Neural cell (in vitro differentiated cells): ENCODE measurements around the gene ABHD4. TPM values are rescaled to one million over a fixed set of nuclear protein-coding genes. Genes with fewer than 3 reads are reported as not detected.

Experiments
- H2AFZ ChIP-seq: fragments of 200-600, 300-800 bp; sonication (generic), shearing (Covaris generic); 2 replicates; pipeline ENCODE4 v1.6.0; 2014; ENCODE audit warnings: low read depth, mild to moderate bottlenecking, antibody characterized with exemption, low read length, moderate library complexity
- H3F3A ChIP-seq: fragments of 200-600 bp; shearing (Covaris generic); 2 replicates; pipeline ENCODE4 v1.6.1; 2016; ENCODE audit warnings: mild to moderate bottlenecking, moderate library complexity, mixed read lengths, antibody characterized with exemption, low read length; ENCODE audit not compliant: insufficient read depth, poor library complexity, severe bottlenecking
- H3K27ac ChIP-seq: fragments of 200-600, 300-800 bp; sonication (generic), shearing (Covaris generic); 2 replicates; pipeline ENCODE4 v1.5.1; 2014; ENCODE audit warnings: mild to moderate bottlenecking, low read length, moderate library complexity
- H3K27me3 ChIP-seq: fragments of 300-800, 200-600 bp; sonication (generic), shearing (Covaris generic); 2 replicates; pipeline ENCODE4 v1.6.0; 2014; ENCODE audit warnings: mild to moderate bottlenecking, low read depth, low read length, moderate library complexity; ENCODE audit not compliant: insufficient read depth
- H3K36me3 ChIP-seq: fragments of 300-800, 200-600 bp; sonication (generic), shearing (Covaris generic); 2 replicates; pipeline ENCODE4 v1.5.1; 2014; ENCODE audit warnings: mild to moderate bottlenecking, antibody characterized with exemption, low read length, moderate library complexity; ENCODE audit not compliant: insufficient read depth
- H3K4me2 ChIP-seq: fragments of 300-800, 200-600 bp; sonication (generic), shearing (Covaris generic); 2 replicates; pipeline ENCODE4 v1.6.0; 2014; ENCODE audit warnings: mild to moderate bottlenecking, low read length
- H3K4me3 ChIP-seq: fragments of 300-800, 200-600 bp; sonication (generic), shearing (Covaris generic); 2 replicates; pipeline ENCODE4 v1.5.1; 2014; ENCODE audit warnings: mild to moderate bottlenecking, low read length, moderate library complexity
- H3K79me2 ChIP-seq: fragments of 200-600 bp; shearing (Covaris generic); replicated peaks from 2 replicates; pipeline ENCODE4 v1.6.0; 2014; ENCODE audit warnings: mild to moderate bottlenecking, low read length, moderate library complexity; ENCODE audit not compliant: insufficient read depth
- H3K9ac ChIP-seq: fragments of 300-800, 200-600 bp; sonication (generic), shearing (Covaris generic); 2 replicates; pipeline ENCODE4 v1.6.1; 2016; ENCODE audit warnings: mild to moderate bottlenecking, low read length, mixed read lengths
- H3K9me2 ChIP-seq: fragments of 200-600 bp; shearing (Covaris generic); 2 replicates; pipeline ENCODE4 v1.6.1; 2016; ENCODE audit warnings: mild to moderate bottlenecking, low read length, mixed read lengths; ENCODE audit not compliant: insufficient read depth
- H3K9me3 ChIP-seq: fragments of 200-600, 300-800 bp; sonication (generic), shearing (Covaris generic); 2 replicates; pipeline ENCODE4 v1.6.1; 2016; ENCODE audit warnings: mild to moderate bottlenecking, mixed run types, low read length, moderate library complexity, mixed read lengths
- H4K20me1 ChIP-seq: fragments of 200-600 bp; shearing (Covaris generic); 2 replicates; pipeline ENCODE4 v1.6.1; 2016; ENCODE audit warnings: mild to moderate bottlenecking, mixed run types; ENCODE audit not compliant: insufficient read depth
- EP300 ChIP-seq: fragments of 450-650 bp; conservative IDR thresholded peaks from 2 replicates; pipeline ENCODE4 v1.6.1; 2014; ENCODE audit warnings: antibody characterized with exemption, mild to moderate bottlenecking, moderate library complexity; ENCODE audit not compliant: poor library complexity, severe bottlenecking
- EZH2 ChIP-seq: fragments of 200-600, 300-800 bp; shearing (Covaris generic), sonication (generic); IDR thresholded peaks from 2 replicates; pipeline ENCODE4 v1.6.1; 2014; ENCODE audit warnings: antibody characterized with exemption, low read length, borderline replicate concordance, mild to moderate bottlenecking; ENCODE audit not compliant: insufficient read depth, poor library complexity, severe bottlenecking
- MXI1 ChIP-seq: fragments of 450-650 bp; conservative IDR thresholded peaks from 2 replicates; pipeline ENCODE4 v1.6.1; 2014; ENCODE audit warnings: antibody characterized with exemption, mild to moderate bottlenecking; ENCODE audit not compliant: poor library complexity, severe bottlenecking
- POLR2AphosphoS5 ChIP-seq: IDR thresholded peaks from 2 replicates; pipeline ENCODE4 v1.6.1; 2012
- RAD21 ChIP-seq: fragments of 450-650 bp; conservative IDR thresholded peaks from 2 replicates; pipeline ENCODE4 v1.6.1; 2014; ENCODE audit warnings: antibody characterized with exemption, mild to moderate bottlenecking, moderate library complexity
- SMC3 ChIP-seq: fragments of 450-650 bp; conservative IDR thresholded peaks from 2 replicates; pipeline ENCODE4 v1.6.1; 2014; ENCODE audit warnings: antibody characterized with exemption, mild to moderate bottlenecking, moderate library complexity; ENCODE audit not compliant: poor library complexity
- TAF1 ChIP-seq: IDR thresholded peaks from 2 replicates; pipeline ENCODE4 v1.6.1; 2012; ENCODE audit warnings: low read depth
- polyA plus RNA-seq: library from polyadenylated mRNA; depleted of rRNA; stranded (reverse); fragments of >200 nt; gene quantifications from 2 replicates; pipeline ENCODE4 v1.2.3, GENCODE V29; 2014
- TF ChIP-seq, protein P1 (sequence below): fragments of 450-650 bp; IDR thresholded peaks from 2 replicates; pipeline ENCODE4 v1.5.1; 2014; ENCODE audit warnings: antibody characterized with exemption, mild to moderate bottlenecking, moderate library complexity; ENCODE audit not compliant: poor library complexity, severe bottlenecking
- TF ChIP-seq, protein P2 (sequence below): IDR thresholded peaks from 2 replicates; pipeline ENCODE4 v1.6.1; 2012; ENCODE audit warnings: borderline replicate concordance

The ABHD4 gene
- polyA plus RNA-seq, 1 donor from 2014 or later, result 2.6 TPM

DNA sequence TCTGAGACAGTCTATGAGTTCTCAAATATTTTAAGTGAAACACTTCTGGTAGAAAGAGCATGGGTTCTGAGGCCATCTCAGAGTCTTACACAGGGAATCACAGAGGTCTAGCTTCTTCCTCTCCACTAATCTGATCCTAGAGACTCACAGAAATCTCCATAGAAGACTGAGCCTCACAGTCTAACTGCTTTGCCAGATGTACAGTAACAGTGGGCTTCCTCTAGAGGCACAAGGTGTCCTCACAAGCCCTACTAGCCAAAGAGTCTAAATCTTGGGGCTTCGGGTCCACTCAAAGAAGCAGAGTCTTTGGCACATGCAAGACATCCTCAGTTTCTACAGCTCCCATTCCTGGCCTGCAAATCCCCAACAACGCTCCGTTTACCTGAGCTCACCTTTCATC lies 32.0 kb downstream of the ABHD4 start:
- Histone ChIP-seq H2AFZ (no peak overlapping the region), H3K79me2 (no peaks in the 10 kb centered on the region)

DNA sequence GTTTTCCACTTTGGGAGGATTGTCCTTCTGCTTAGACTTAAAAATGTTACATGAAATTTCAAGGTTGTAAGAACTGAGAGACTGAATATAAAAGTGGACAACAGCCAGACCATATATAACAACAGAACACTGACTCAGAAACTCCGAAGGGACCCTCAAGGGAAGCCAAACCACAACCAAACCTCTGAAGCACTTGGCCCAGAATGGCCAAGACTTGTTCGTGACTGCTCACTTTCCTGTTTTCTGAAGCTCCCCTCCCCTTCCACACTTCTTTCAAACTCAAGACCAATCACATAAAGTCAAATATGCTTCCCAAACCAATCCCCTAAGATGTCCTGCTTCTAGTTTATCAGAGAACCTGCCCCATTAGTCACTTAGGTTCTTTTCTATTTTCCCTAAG lies 32.4 kb downstream of the ABHD4 start:
- no peaks in the 10 kb centered on the region for H4K20me1 ChIP-seq
- no peak for TF ChIP-seq RAD21
- no peak for TF ChIP-seq MXI1
- no peak for TF ChIP-seq EP300
- TF ChIP-seq, protein P1, sequence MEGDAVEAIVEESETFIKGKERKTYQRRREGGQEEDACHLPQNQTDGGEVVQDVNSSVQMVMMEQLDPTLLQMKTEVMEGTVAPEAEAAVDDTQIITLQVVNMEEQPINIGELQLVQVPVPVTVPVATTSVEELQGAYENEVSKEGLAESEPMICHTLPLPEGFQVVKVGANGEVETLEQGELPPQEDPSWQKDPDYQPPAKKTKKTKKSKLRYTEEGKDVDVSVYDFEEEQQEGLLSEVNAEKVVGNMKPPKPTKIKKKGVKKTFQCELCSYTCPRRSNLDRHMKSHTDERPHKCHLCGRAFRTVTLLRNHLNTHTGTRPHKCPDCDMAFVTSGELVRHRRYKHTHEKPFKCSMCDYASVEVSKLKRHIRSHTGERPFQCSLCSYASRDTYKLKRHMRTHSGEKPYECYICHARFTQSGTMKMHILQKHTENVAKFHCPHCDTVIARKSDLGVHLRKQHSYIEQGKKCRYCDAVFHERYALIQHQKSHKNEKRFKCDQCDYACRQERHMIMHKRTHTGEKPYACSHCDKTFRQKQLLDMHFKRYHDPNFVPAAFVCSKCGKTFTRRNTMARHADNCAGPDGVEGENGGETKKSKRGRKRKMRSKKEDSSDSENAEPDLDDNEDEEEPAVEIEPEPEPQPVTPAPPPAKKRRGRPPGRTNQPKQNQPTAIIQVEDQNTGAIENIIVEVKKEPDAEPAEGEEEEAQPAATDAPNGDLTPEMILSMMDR, result no peak
- no peak for TF ChIP-seq POLR2AphosphoS5
- TF ChIP-seq TAF1, result no peak
- TF ChIP-seq, protein P2, sequence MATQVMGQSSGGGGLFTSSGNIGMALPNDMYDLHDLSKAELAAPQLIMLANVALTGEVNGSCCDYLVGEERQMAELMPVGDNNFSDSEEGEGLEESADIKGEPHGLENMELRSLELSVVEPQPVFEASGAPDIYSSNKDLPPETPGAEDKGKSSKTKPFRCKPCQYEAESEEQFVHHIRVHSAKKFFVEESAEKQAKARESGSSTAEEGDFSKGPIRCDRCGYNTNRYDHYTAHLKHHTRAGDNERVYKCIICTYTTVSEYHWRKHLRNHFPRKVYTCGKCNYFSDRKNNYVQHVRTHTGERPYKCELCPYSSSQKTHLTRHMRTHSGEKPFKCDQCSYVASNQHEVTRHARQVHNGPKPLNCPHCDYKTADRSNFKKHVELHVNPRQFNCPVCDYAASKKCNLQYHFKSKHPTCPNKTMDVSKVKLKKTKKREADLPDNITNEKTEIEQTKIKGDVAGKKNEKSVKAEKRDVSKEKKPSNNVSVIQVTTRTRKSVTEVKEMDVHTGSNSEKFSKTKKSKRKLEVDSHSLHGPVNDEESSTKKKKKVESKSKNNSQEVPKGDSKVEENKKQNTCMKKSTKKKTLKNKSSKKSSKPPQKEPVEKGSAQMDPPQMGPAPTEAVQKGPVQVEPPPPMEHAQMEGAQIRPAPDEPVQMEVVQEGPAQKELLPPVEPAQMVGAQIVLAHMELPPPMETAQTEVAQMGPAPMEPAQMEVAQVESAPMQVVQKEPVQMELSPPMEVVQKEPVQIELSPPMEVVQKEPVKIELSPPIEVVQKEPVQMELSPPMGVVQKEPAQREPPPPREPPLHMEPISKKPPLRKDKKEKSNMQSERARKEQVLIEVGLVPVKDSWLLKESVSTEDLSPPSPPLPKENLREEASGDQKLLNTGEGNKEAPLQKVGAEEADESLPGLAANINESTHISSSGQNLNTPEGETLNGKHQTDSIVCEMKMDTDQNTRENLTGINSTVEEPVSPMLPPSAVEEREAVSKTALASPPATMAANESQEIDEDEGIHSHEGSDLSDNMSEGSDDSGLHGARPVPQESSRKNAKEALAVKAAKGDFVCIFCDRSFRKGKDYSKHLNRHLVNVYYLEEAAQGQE, result no peak
- no peak for TF ChIP-seq SMC3
- TF ChIP-seq EZH2, result no peak
- no peak overlapping the region for H3K9ac ChIP-seq

More for the DNA sequence above, 32.0 kb downstream of the ABHD4 start:
- Histone ChIP-seq H3F3A (no peaks in the 10 kb centered on the region), H3K27ac (no peak overlapping the region), H3K9me3 (no peaks in the 10 kb centered on the region), H3K9me2 (no peaks in the 10 kb centered on the region), H3K27me3 (no peaks in the 10 kb centered on the region), H3K9ac (no peak overlapping the region), H3K4me2 (no peak overlapping the region), H4K20me1 (no peaks in the 10 kb centered on the region), H3K4me3 (no peak overlapping the region), H3K36me3 (no peaks in the 10 kb centered on the region)
- TF ChIP-seq SMC3 (no peak), EP300 (no peak), EZH2 (no peak), RAD21 (no peak), TAF1 (no peak), MXI1 (no peak), POLR2AphosphoS5 (no peak)
- TF ChIP-seq, protein P2, result no peak
- TF ChIP-seq, protein P1, result no peak

More for the DNA sequence above, 32.4 kb downstream of the ABHD4 start:
- H3K9me2 ChIP-seq, result no peaks in the 10 kb centered on the region
- H3K36me3 ChIP-seq, result no peaks in the 10 kb centered on the region
- H2AFZ ChIP-seq, result no peak overlapping the region
- H3K79me2 ChIP-seq, result no peaks in the 10 kb centered on the region
- H3K9me3 ChIP-seq, result no peaks in the 10 kb centered on the region
- H3K27ac ChIP-seq, result no peak overlapping the region
- no peak overlapping the region for H3K4me3 ChIP-seq
- no peak overlapping the region for H3K4me2 ChIP-seq
- no peaks in the 10 kb centered on the region for H3F3A ChIP-seq
- H3K27me3 ChIP-seq, result no peaks in the 10 kb centered on the region
